GM23338 (cell line): Measurements from ENCODE around the gene SPEM3. TPM values are rescaled to one million over a fixed set of nuclear protein-coding genes. Genes with fewer than 3 reads are reported as not detected.
A peak's percentile ranks its signal among the peaks of the same experiment; 100 is the strongest.

Experiments used
- ATAC-seq: fragments of 200-7000 bp; cut with Tn5 transposase; 3 replicates; pipeline ENCODE4 v1.9.1; 2020
- DNase-seq: peaks from one replicate; pipeline ENCODE4 v3.0.0-alpha.2; 2015; ENCODE audit warnings: low spot score
- H2AFZ ChIP-seq: fragments of 200-600 bp; sonication (generic); 2 replicates; pipeline ENCODE4 v1.8.0; 2016; ENCODE audit warnings: antibody characterized with exemption, mild to moderate bottlenecking, moderate library complexity
- H3F3A ChIP-seq: fragments of 200-600 bp; sonication (generic); replicated peaks from 2 replicates; pipeline ENCODE4 v1.8.0; 2017; ENCODE audit warnings: antibody characterized with exemption, mixed run types, low read depth
- H3K27ac ChIP-seq: fragments of 200-600 bp; sonication (generic); 2 replicates; pipeline ENCODE4 v1.6.1; 2016; ENCODE audit warnings: low read depth
- H3K27me3 ChIP-seq: fragments of 200-600 bp; sonication (generic); 2 replicates; pipeline ENCODE4 v1.8.0; 2016; ENCODE audit warnings: mild to moderate bottlenecking, mixed run types, moderate library complexity; ENCODE audit not compliant: insufficient read depth
- H3K36me3 ChIP-seq: fragments of 200-600 bp; sonication (generic); 2 replicates; pipeline ENCODE4 v1.8.0; 2016; ENCODE audit warnings: mild to moderate bottlenecking; ENCODE audit not compliant: insufficient read depth
- H3K4me1 ChIP-seq: fragments of 200-600 bp; sonication (generic); 2 replicates; pipeline ENCODE4 v1.8.0; 2016; ENCODE audit warnings: mild to moderate bottlenecking, moderate library complexity; ENCODE audit not compliant: insufficient read depth
- H3K4me2 ChIP-seq: fragments of 200-600 bp; sonication (generic); 2 replicates; pipeline ENCODE4 v1.7.1; 2017; ENCODE audit warnings: mixed run types
- H3K4me3 ChIP-seq: fragments of 200-600 bp; sonication (generic); 2 replicates; pipeline ENCODE4 v1.6.1; 2016; ENCODE audit warnings: mixed run types
- H3K79me2 ChIP-seq: fragments of 200-600 bp; sonication (generic); replicated peaks from 2 replicates; pipeline ENCODE4 v1.8.0; 2017; ENCODE audit warnings: mild to moderate bottlenecking; ENCODE audit not compliant: insufficient read depth
- H3K9me2 ChIP-seq: fragments of 200-600 bp; sonication (generic); 2 replicates; pipeline ENCODE4 v1.8.0; 2017; ENCODE audit not compliant: insufficient read depth
- H4K20me1 ChIP-seq: fragments of 200-600 bp; sonication (generic); replicated peaks from 2 replicates; pipeline ENCODE4 v1.8.0; 2017; ENCODE audit warnings: mild to moderate bottlenecking; ENCODE audit not compliant: insufficient read depth
- H3K27ac Mint-ChIP-seq: 2 replicates; pipeline ENCODE4 v1.8.0; 2020; ENCODE audit warnings: inconsistent platforms, mild to moderate bottlenecking, moderate library complexity, mixed read lengths
- H3K27me3 Mint-ChIP-seq: 3 replicates; pipeline ENCODE4 v1.8.0; 2022; ENCODE audit warnings: low read depth, mild to moderate bottlenecking, moderate library complexity, mixed read lengths, inconsistent platforms; ENCODE audit not compliant: insufficient read depth, poor library complexity
- H3K36me3 Mint-ChIP-seq: 3 replicates; pipeline ENCODE4 v1.8.0; 2021; ENCODE audit warnings: low read depth, mild to moderate bottlenecking, inconsistent platforms, moderate library complexity, mixed read lengths
- H3K4me1 Mint-ChIP-seq: 3 replicates; pipeline ENCODE4 v1.8.0; 2020; ENCODE audit warnings: mild to moderate bottlenecking, inconsistent platforms, mixed read lengths
- H3K4me3 Mint-ChIP-seq: 3 replicates; pipeline ENCODE4 v1.8.0; 2021; ENCODE audit warnings: moderate library complexity, mild to moderate bottlenecking, inconsistent platforms, mixed read lengths
- H3K9me3 Mint-ChIP-seq: 3 replicates; pipeline ENCODE4 v1.8.0; 2020; ENCODE audit warnings: moderate library complexity, mild to moderate bottlenecking, inconsistent platforms, mixed read lengths
- CREB1 ChIP-seq: fragments of 250-450 bp; sonication (Bioruptor Pico); IDR thresholded peaks from 2 replicates; pipeline ENCODE4 v1.5.0; 2020; ENCODE audit warnings: low read depth, mild to moderate bottlenecking, moderate library complexity
- CTCF ChIP-seq, 2 experiments: fragments of 200-600 bp in 1 of 2; sonication (generic) in 1 of 2; conservative IDR thresholded peaks; 2 replicates each; pipeline versions ENCODE4 v1.5.1 to v1.6.1; 2016 to 2017; ENCODE audit warnings: antibody characterized with exemption in 2 of 2, low read depth in 2 of 2, mild to moderate bottlenecking in 2 of 2, moderate library complexity in 1 of 2
- NANOG ChIP-seq: IDR thresholded peaks from 2 replicates; pipeline ENCODE4 v1.6.1; 2016; ENCODE audit warnings: antibody characterized with exemption, borderline replicate concordance
- REST ChIP-seq: IDR thresholded peaks from one replicate; pipeline ENCODE4 v1.6.1; 2018; ENCODE audit warnings: antibody characterized with exemption; ENCODE audit not compliant: unreplicated experiment
- ZNF114 ChIP-seq: fragments of 250-450 bp; sonication (Bioruptor Pico); IDR thresholded peaks from 2 replicates; pipeline ENCODE4 v1.5.0; 2020; ENCODE audit warnings: mild to moderate bottlenecking, moderate library complexity
- ZNF462 ChIP-seq: fragments of 250-450 bp; sonication (Bioruptor Pico); IDR thresholded peaks from 2 replicates; pipeline ENCODE4 v1.5.0; 2020; ENCODE audit warnings: mild to moderate bottlenecking, moderate library complexity
- polyA plus RNA-seq: library from polyadenylated mRNA; unstranded; fragments of >200 nt; fragmentation: Nextera tagmentation; extraction: Ambion mirVana; gene quantifications from 2 replicates; pipeline ENCODE4 v1.2.1, GENCODE V29; 2016
- total RNA-seq: library from RNA; depleted of rRNA; stranded (reverse); fragments of >200 nt; shearing (Covaris generic); gene quantifications from 2 replicates; pipeline ENCODE4 v1.2.3, GENCODE V29; 2014

SPEM3 gene
- total and polyA plus RNA-seq, 2 experiments from 2014 or later, result not detected

- Mint-ChIP-seq H3K36me3 (peaks cover 21% of the 10 kb centered on the region), H3K27ac (no peak overlapping the region)
- H3K79me2 ChIP-seq, result peaks cover 8% of the 10 kb centered on the region; the same call in 1 of the 2 replicates
These were observed 20.4 kb upstream of the SPEM3 start for GRCh38 chr17:7408252-7408727.

More at GRCh38 chr17:7408252-7408727, 20.4 kb upstream of the SPEM3 start:
- H3K4me2 ChIP-seq, result peak overlapping the region; percentile 81
- H3K27me3 Mint-ChIP-seq, result peaks cover 18% of the 10 kb centered on the region
- no peaks in the 10 kb centered on the region for H3K9me3 Mint-ChIP-seq
- H3K9me2 ChIP-seq, result no peaks in the 10 kb centered on the region
- no peaks in the 10 kb centered on the region for H3K27me3 ChIP-seq
- peaks cover 13% of the 10 kb centered on the region for H3F3A ChIP-seq
- peak overlapping the region; percentile 57 for H3K4me3 ChIP-seq
- no peaks in the 10 kb centered on the region; the same call in 1 of the 2 replicates for H4K20me1 ChIP-seq
- ATAC-seq (peak; percentile 7), DNase-seq (peak; percentile 62)
- peak overlapping the region; percentile 58; the same call in 2 of the 3 replicates for H3K4me3 Mint-ChIP-seq
- H3K4me1 ChIP-seq, result peaks cover 22% of the 10 kb centered on the region
- 0 out of 2 replicates have a peak overlapping the region, but pooled peaks have one; percentile 32 for H2AFZ ChIP-seq
- H3K36me3 ChIP-seq, result no peaks in the 10 kb centered on the region; the same call in 1 of the 2 replicates
- H3K27ac ChIP-seq, result no peak overlapping the region
- TF ChIP-seq ZNF462 (CRISPR knock-in tag) (no peak), ZNF114 (CRISPR knock-in tag) (no peak), NANOG (no peak), CREB1 (CRISPR knock-in tag) (no peak), REST (no peak), CTCF (conservative IDR thresholded peaks at IDR 0.05; ENCODE audit: low read depth in 2 of 2) (peak in 1 of 2 experiments; percentile 24; a peak in 1 of 4 replicates)
- H3K4me1 Mint-ChIP-seq, result peaks cover 36% of the 10 kb centered on the region
